Smooth muscle cell (in vitro differentiated cells): Measurements from ENCODE around the gene GDF11. TPM values are rescaled to one million over a fixed set of nuclear protein-coding genes. Genes with fewer than 3 reads are reported as not detected.

ENCODE experiments used
- DNase-seq: peaks from one replicate; lab custom pipeline; 2025; ENCODE audit not compliant: unreplicated experiment; lab: John Stamatoyannopoulos, UW
- H2AFZ ChIP-seq: fragments of 200-600 bp; sonication (generic); 2 replicates; pipeline ENCODE4 v1.6.0; 2016; ENCODE audit warnings: antibody characterized with exemption, low read depth, mild to moderate bottlenecking
- H3F3A ChIP-seq: fragments of 200-600 bp; sonication (generic); 2 replicates; pipeline ENCODE4 v1.6.0; 2017; ENCODE audit warnings: antibody characterized with exemption, low read depth
- H3K27ac ChIP-seq: fragments of 200-600 bp; sonication (generic); 2 replicates; pipeline ENCODE4 v1.5.1; 2016; ENCODE audit warnings: low read depth, mild to moderate bottlenecking
- H3K27me3 ChIP-seq: fragments of 200-600 bp; sonication (generic); 2 replicates; pipeline ENCODE4 v1.6.1; 2016; ENCODE audit warnings: low read depth, mild to moderate bottlenecking
- H3K36me3 ChIP-seq: fragments of 200-600 bp; sonication (generic); 2 replicates; pipeline ENCODE4 v1.5.1; 2016; ENCODE audit warnings: low read depth
- H3K4me1 ChIP-seq: fragments of 200-600 bp; sonication (generic); 2 replicates; pipeline ENCODE4 v1.5.1; 2016; ENCODE audit warnings: low read depth
- H3K4me2 ChIP-seq: fragments of 200-600 bp; sonication (generic); 2 replicates; pipeline ENCODE4 v1.6.0; 2016; ENCODE audit warnings: mild to moderate bottlenecking
- H3K4me3 ChIP-seq: fragments of 200-600 bp; sonication (generic); 2 replicates; pipeline ENCODE4 v1.5.1; 2016; ENCODE audit warnings: mild to moderate bottlenecking
- H3K79me2 ChIP-seq: fragments of 200-600 bp; sonication (generic); 2 replicates; pipeline ENCODE4 v1.6.0; 2016; ENCODE audit warnings: low read depth, mild to moderate bottlenecking
- H3K9ac ChIP-seq: fragments of 200-600 bp; sonication (generic); 2 replicates; pipeline ENCODE4 v1.6.0; 2016; ENCODE audit warnings: low read depth
- H3K9me3 ChIP-seq: fragments of 200-600 bp; sonication (generic); replicated peaks from 2 replicates; pipeline ENCODE4 v1.5.1; 2016; ENCODE audit warnings: low read depth
- H4K20me1 ChIP-seq: fragments of 200-600 bp; sonication (generic); 2 replicates; pipeline ENCODE4 v1.6.0; 2016; ENCODE audit warnings: low read depth
- CTCF ChIP-seq: fragments of 200-600 bp; sonication (generic); IDR thresholded peaks from 2 replicates; pipeline ENCODE4 v1.5.1; 2017; ENCODE audit warnings: borderline replicate concordance, mild to moderate bottlenecking, antibody characterized with exemption; ENCODE audit not compliant: insufficient read depth, poor library complexity, severe bottlenecking
- WGBS: methylation state at CpG from one replicate; pipeline ENCODE4 v1.1.7; 2016; ENCODE audit warnings: low lambda C conversion rate; 5-methylcytosine and 5-hydroxymethylcytosine counted together
- polyA plus RNA-seq: library from polyadenylated mRNA; unstranded; fragments of >200 nt; fragmentation: Nextera tagmentation; extraction: Ambion mirVana; gene quantifications from 2 replicates; pipeline ENCODE4 v1.2.1, GENCODE V29; 2016
- total RNA-seq: library from RNA; depleted of rRNA; stranded (reverse); fragments of >200 nt; gene quantifications from 2 replicates; pipeline ENCODE4 v1.2.3, GENCODE V29; 2014

The GDF11 gene
- total and polyA plus RNA-seq, 2 experiments from 2014 or later: 2.6 to 3.5 TPM

- H3K4me3 ChIP-seq: no peak overlapping the region
- 88% methylated on average over 5 of the region's 5 CpGs for WGBS
These were observed 43.4 kb upstream of the GDF11 start for GRCh38 chr12:55699471-55700055.

GRCh38 chr12:55700255-55701018, 42.5 kb upstream of the GDF11 start:
- Histone ChIP-seq H3K36me3 (no peaks in the 10 kb centered on the region), H3K9ac (no peak overlapping the region), H4K20me1 (no peaks in the 10 kb centered on the region), H3K4me1 (no peaks in the 10 kb centered on the region), H3F3A (no peaks in the 10 kb centered on the region), H2AFZ (no peak overlapping the region), H3K9me3 (no peaks in the 10 kb centered on the region), H3K4me3 (no peak overlapping the region), H3K27ac (no peak overlapping the region), H3K27me3 (no peaks in the 10 kb centered on the region), H3K79me2 (no peaks in the 10 kb centered on the region), H3K4me2 (no peak overlapping the region)
- DNase-seq: no peak
- no peak for TF ChIP-seq CTCF
- 90% methylated on average over 16 of the region's 21 CpGs for whole genome bisulfite sequencing

More at GRCh38 chr12:55699471-55700055, 43.4 kb upstream of the GDF11 start:
- TF ChIP-seq CTCF: no peak
- H3K9me3 ChIP-seq: no peaks in the 10 kb centered on the region
- H3K4me2 ChIP-seq: no peak overlapping the region
- H3K27me3 ChIP-seq: no peaks in the 10 kb centered on the region
- H3K36me3 ChIP-seq: no peaks in the 10 kb centered on the region
- H2AFZ ChIP-seq: no peak overlapping the region
- H3K4me1 ChIP-seq: no peaks in the 10 kb centered on the region
- no peak for DNase-seq
- H3K27ac ChIP-seq: no peak overlapping the region
- H3K79me2 ChIP-seq: no peaks in the 10 kb centered on the region
- H4K20me1 ChIP-seq: no peaks in the 10 kb centered on the region
- no peaks in the 10 kb centered on the region for H3F3A ChIP-seq
- H3K9ac ChIP-seq: no peak overlapping the region

GRCh38 chr12:55702861-55703260, 40.1 kb upstream of the GDF11 start:
- no peak for TF ChIP-seq CTCF
- H3K9me3 ChIP-seq: no peaks in the 10 kb centered on the region
- no peaks in the 10 kb centered on the region for H3K36me3 ChIP-seq
- H3K27me3 ChIP-seq: peaks cover 14% of the 10 kb centered on the region
- H3K4me1 ChIP-seq: peaks cover 3% of the 10 kb centered on the region
- no peak overlapping the region for H3K27ac ChIP-seq
- no peaks in the 10 kb centered on the region for H3F3A ChIP-seq
- H3K9ac ChIP-seq: no peak overlapping the region
- DNase-seq: no peak
- WGBS: 94% methylated on average over 8 of the region's 8 CpGs
- H3K4me2 ChIP-seq: no peak overlapping the region
- H2AFZ ChIP-seq: no peak overlapping the region
- no peaks in the 10 kb centered on the region for H3K79me2 ChIP-seq
- no peak overlapping the region for H3K4me3 ChIP-seq
- H4K20me1 ChIP-seq: no peaks in the 10 kb centered on the region
